GM12892 (cell line): ENCODE measurements around the gene ZDHHC17.

ENCODE experiments used
- POLR2A ChIP-seq: IDR thresholded peaks from 2 replicates; pipeline ENCODE4 v1.6.1; 2011; ENCODE audit warnings: low read depth, low read length, control low read depth
- POLR2AphosphoS5 ChIP-seq: IDR thresholded peaks from 2 replicates; pipeline ENCODE4 v1.6.1; 2011; ENCODE audit warnings: low read depth, low read length, control low read depth

DNA sequence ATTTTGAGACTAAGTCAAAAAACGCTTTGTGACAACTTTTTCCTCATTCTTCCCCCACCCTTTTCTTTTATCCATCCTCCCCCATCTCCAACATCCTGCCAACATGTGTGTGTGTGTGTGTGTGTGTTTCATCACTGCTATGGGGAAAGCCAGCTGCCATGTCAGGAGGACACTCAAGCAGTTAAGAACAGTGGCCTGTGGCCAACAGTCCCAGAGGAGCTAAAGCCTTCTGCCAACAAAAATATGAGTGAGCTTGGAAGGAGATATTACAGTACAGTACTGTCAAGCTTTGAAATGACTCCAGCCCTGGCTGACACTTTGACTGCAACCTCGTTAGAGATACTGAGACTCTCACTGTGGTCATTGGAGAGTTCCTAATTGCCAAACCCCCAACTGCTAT is 119.9 kb downstream of the ZDHHC17 start:
- TF ChIP-seq POLR2AphosphoS5: no peak
- no peak for TF ChIP-seq POLR2A
